WTC11 (cell line): ENCODE measurements around the gene FNIP2. TPM values are rescaled to one million over a fixed set of nuclear protein-coding genes. Genes with fewer than 3 reads are reported as not detected.

ENCODE experiments used
- ATAC-seq: fragments of 200-7000 bp; cut with Tn5 transposase; 2 replicates; pipeline ENCODE4 v1.10.0; 2021; ENCODE audit warnings: mild to moderate bottlenecking, moderate library complexity
- CTCF ChIA-PET: fragments of 300-600 bp; sonication (Branson Sonifier 250); formaldehyde crosslinking; loops from one replicate; lab custom pipeline; 2021; ENCODE audit warnings: antibody characterized with exemption; lab: Charles Lee
- POLR2A ChIA-PET: fragments of 350-600 bp; sonication (Branson Sonifier 250); formaldehyde crosslinking; loops from one replicate; lab custom pipeline; 2021; ENCODE audit warnings: antibody characterized with exemption; lab: Charles Lee
- DNase-seq: peaks from one replicate; pipeline ENCODE4 v3.0.0; 2021; ENCODE audit warnings: low spot score
- H3K27ac Mint-ChIP-seq: 2 replicates; pipeline ENCODE4 v1.8.0; 2021; ENCODE audit warnings: mixed read lengths
- H3K27me3 Mint-ChIP-seq: 2 replicates; pipeline ENCODE4 v1.8.0; 2021; ENCODE audit warnings: low read depth, mild to moderate bottlenecking, moderate library complexity, mixed read lengths
- H3K36me3 Mint-ChIP-seq: 2 replicates; pipeline ENCODE4 v1.8.0; 2021; ENCODE audit warnings: mixed read lengths
- H3K4me1 Mint-ChIP-seq: 2 replicates; pipeline ENCODE4 v1.8.0; 2022; ENCODE audit warnings: mixed read lengths
- H3K4me3 Mint-ChIP-seq: 2 replicates; pipeline ENCODE4 v1.8.0; 2021; ENCODE audit warnings: mild to moderate bottlenecking, moderate library complexity, mixed read lengths
- H3K9me3 Mint-ChIP-seq: 2 replicates; pipeline ENCODE4 v1.8.0; 2021; ENCODE audit warnings: mixed read lengths
- ETV6 ChIP-seq: sonication (generic); formaldehyde crosslinking; IDR thresholded peaks from 2 replicates; pipeline ENCODE4 v1.8.1; 2022; ENCODE audit warnings: mild to moderate bottlenecking, missing genetic modification reagents
- JAZF1 ChIP-seq: fragments of 250-450 bp; sonication (Bioruptor Pico); IDR thresholded peaks from 2 replicates; pipeline ENCODE4 v1.9.0; 2021; ENCODE audit warnings: moderate library complexity, mild to moderate bottlenecking, inconsistent platforms
- MYBL2 ChIP-seq: sonication (generic); formaldehyde crosslinking; IDR thresholded peaks from 2 replicates; pipeline ENCODE4 v1.8.1; 2023; ENCODE audit warnings: mild to moderate bottlenecking, moderate library complexity, missing genetic modification reagents
- NFATC4 ChIP-seq: fragments of 250-450 bp; sonication (Bioruptor Pico); IDR thresholded peaks from 2 replicates; pipeline ENCODE4 v1.9.0; 2021; ENCODE audit warnings: mild to moderate bottlenecking
- NFE2L1 ChIP-seq: sonication (generic); formaldehyde crosslinking; IDR thresholded peaks from 2 replicates; pipeline ENCODE4 v1.8.1; 2023; ENCODE audit warnings: missing genetic modification reagents
- PRRX2 ChIP-seq: fragments of 250-450 bp; sonication (Bioruptor Pico); IDR thresholded peaks from 2 replicates; pipeline ENCODE4 v1.8.0; 2021; ENCODE audit warnings: mild to moderate bottlenecking
- SP1 ChIP-seq: sonication (generic); formaldehyde crosslinking; conservative IDR thresholded peaks from 2 replicates; pipeline ENCODE4 v1.8.1; 2022; ENCODE audit warnings: missing genetic modification reagents
- TEAD1 ChIP-seq: sonication (generic); formaldehyde crosslinking; IDR thresholded peaks from 2 replicates; pipeline ENCODE4 v1.8.0; 2022; ENCODE audit warnings: mild to moderate bottlenecking, missing genetic modification reagents
- TP53 ChIP-seq: sonication (generic); formaldehyde crosslinking; IDR thresholded peaks from 2 replicates; pipeline ENCODE4 v1.8.1; 2023; ENCODE audit warnings: mild to moderate bottlenecking, missing genetic modification reagents
- ZBTB21 ChIP-seq: sonication (generic); formaldehyde crosslinking; IDR thresholded peaks from 2 replicates; pipeline ENCODE4 v1.8.1; 2023; ENCODE audit warnings: mild to moderate bottlenecking, missing genetic modification reagents, borderline replicate concordance
- ZNF423 ChIP-seq: fragments of 250-450 bp; sonication (Bioruptor Pico); IDR thresholded peaks from 2 replicates; pipeline ENCODE4 v2.1.2; 2022; ENCODE audit warnings: mild to moderate bottlenecking, moderate library complexity
- total RNA-seq: library from RNA; stranded (reverse); gene quantifications from 3 replicates; pipeline ENCODE4 v1.2.3, GENCODE V29; 2021
- TF ChIP-seq, protein P1 (sequence below): fragments of 250-450 bp; sonication (Bioruptor Pico); IDR thresholded peaks from 2 replicates; pipeline ENCODE4 v1.9.0; 2021; ENCODE audit warnings: mild to moderate bottlenecking, borderline replicate concordance
- TF ChIP-seq, protein P2 (sequence below): sonication (generic); formaldehyde crosslinking; IDR thresholded peaks from 2 replicates; pipeline ENCODE4 v1.8.1; 2023; ENCODE audit warnings: mild to moderate bottlenecking, moderate library complexity, missing genetic modification reagents
- TF ChIP-seq, protein P3 (sequence below): fragments of 250-450 bp; sonication (Bioruptor Pico); IDR thresholded peaks from 2 replicates; pipeline ENCODE4 v2.1.2; 2022; ENCODE audit warnings: mild to moderate bottlenecking, moderate library complexity
- TF ChIP-seq, protein P4 (sequence below): fragments of 250-450 bp; sonication (Bioruptor Pico); IDR thresholded peaks from 2 replicates; pipeline ENCODE4 v1.8.0; 2021; ENCODE audit warnings: mild to moderate bottlenecking

FNIP2 gene
- total RNA-seq, 1 experiment from 2014 or later: 8.6 TPM

DNA sequence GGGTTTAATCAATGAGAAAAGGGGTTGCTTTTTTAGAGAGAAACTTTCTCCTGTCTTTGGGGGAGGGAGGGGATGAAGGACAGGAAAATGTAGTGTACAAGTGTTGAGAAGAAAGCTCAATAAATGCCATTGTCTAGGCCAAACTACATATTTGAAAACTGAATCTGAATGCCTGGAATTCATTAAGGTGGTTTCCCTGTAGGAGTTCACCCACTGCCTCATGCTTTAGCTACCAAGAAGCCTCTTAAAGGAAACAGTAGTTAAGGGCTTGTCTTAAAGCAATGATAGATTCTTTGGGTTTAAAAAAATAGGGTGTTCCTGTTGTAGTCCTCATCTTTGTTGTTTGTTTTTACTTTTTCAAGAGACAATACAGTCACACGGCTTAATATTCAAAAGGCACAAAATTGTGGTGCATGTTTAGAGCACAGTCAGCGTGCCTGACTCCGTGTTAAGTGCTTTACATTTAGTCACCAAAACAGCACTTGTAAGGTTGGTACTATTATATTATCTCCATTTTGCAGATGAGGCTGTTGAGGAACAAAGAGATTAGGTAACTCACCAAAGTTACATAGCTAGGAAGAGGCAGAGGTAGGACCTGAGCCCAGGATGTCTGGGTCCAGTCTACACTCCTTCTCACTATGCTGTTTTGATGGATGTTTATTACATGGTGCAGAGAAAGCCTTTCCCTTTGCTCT is 46.0 kb downstream of the FNIP2 start:
- Mint-ChIP-seq H3K9me3 (no peaks in the 10 kb centered on the region), H3K4me1 (peaks cover 24% of the 10 kb centered on the region), H3K4me3 (no peak overlapping the region), H3K27me3 (no peaks in the 10 kb centered on the region), H3K36me3 (no peaks in the 10 kb centered on the region), H3K27ac (no peak overlapping the region)
- DNase-seq (no peak), ATAC-seq (no peak)
- ChIA-PET POLR2A (no interaction called here), CTCF (no interaction called here)
- TF ChIP-seq TP53 (CRISPR knock-in tag) (no peak), TEAD1 (CRISPR knock-in tag) (no peak), MYBL2 (CRISPR knock-in tag) (no peak)

DNA sequence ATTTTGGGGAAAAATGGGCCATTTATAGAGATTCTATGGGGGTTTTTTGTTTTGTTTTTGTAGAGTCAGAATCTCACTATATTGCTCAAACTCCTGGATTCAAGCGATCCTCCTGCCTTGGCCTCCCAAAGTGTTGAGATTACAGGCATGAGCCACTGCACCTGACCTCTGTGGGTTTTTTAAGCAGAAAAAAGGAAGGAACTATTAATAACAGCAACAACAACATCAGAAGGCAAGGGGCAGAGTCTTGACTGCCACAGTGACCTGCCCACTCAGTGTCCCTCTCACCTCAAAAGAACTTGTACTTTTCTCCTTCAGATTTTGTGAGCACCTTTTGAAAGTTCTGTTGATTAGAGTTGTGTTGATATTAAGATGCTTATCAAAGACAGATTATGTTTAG is 48.1 kb downstream of the FNIP2 start:
- Mint-ChIP-seq H3K4me3 (no peak overlapping the region), H3K36me3 (no peaks in the 10 kb centered on the region), H3K27me3 (no peaks in the 10 kb centered on the region), H3K4me1 (peaks cover 25% of the 10 kb centered on the region), H3K27ac (no peak overlapping the region), H3K9me3 (no peaks in the 10 kb centered on the region)
- CTCF ChIA-PET: interaction anchor here (0.7 kb wide), 1 partner anchor 281 kb away, joined by 3 read pairs; no protein-coding TSS in a partner anchor
- ATAC-seq: no peak
- POLR2A ChIA-PET: no interaction called here
- TF ChIP-seq SP1 (no peak), NFE2L1 (CRISPR knock-in tag) (no peak), JAZF1 (CRISPR knock-in tag) (no peak), PRRX2 (CRISPR knock-in tag) (no peak), ZNF423 (CRISPR knock-in tag) (no peak), ZBTB21 (CRISPR knock-in tag) (no peak), ETV6 (CRISPR knock-in tag) (no peak), NFATC4 (no peak)
- TF ChIP-seq, protein P1, sequence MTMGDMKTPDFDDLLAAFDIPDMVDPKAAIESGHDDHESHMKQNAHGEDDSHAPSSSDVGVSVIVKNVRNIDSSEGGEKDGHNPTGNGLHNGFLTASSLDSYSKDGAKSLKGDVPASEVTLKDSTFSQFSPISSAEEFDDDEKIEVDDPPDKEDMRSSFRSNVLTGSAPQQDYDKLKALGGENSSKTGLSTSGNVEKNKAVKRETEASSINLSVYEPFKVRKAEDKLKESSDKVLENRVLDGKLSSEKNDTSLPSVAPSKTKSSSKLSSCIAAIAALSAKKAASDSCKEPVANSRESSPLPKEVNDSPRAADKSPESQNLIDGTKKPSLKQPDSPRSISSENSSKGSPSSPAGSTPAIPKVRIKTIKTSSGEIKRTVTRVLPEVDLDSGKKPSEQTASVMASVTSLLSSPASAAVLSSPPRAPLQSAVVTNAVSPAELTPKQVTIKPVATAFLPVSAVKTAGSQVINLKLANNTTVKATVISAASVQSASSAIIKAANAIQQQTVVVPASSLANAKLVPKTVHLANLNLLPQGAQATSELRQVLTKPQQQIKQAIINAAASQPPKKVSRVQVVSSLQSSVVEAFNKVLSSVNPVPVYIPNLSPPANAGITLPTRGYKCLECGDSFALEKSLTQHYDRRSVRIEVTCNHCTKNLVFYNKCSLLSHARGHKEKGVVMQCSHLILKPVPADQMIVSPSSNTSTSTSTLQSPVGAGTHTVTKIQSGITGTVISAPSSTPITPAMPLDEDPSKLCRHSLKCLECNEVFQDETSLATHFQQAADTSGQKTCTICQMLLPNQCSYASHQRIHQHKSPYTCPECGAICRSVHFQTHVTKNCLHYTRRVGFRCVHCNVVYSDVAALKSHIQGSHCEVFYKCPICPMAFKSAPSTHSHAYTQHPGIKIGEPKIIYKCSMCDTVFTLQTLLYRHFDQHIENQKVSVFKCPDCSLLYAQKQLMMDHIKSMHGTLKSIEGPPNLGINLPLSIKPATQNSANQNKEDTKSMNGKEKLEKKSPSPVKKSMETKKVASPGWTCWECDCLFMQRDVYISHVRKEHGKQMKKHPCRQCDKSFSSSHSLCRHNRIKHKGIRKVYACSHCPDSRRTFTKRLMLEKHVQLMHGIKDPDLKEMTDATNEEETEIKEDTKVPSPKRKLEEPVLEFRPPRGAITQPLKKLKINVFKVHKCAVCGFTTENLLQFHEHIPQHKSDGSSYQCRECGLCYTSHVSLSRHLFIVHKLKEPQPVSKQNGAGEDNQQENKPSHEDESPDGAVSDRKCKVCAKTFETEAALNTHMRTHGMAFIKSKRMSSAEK: no peak
- TF ChIP-seq, protein P2, sequence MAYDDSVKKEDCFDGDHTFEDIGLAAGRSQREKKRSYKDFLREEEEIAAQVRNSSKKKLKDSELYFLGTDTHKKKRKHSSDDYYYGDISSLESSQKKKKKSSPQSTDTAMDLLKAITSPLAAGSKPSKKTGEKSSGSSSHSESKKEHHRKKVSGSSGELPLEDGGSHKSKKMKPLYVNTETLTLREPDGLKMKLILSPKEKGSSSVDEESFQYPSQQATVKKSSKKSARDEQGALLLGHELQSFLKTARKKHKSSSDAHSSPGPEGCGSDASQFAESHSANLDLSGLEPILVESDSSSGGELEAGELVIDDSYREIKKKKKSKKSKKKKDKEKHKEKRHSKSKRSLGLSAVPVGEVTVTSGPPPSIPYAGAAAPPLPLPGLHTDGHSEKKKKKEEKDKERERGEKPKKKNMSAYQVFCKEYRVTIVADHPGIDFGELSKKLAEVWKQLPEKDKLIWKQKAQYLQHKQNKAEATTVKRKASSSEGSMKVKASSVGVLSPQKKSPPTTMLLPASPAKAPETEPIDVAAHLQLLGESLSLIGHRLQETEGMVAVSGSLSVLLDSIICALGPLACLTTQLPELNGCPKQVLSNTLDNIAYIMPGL (CRISPR knock-in tag): no peak
- TF ChIP-seq, protein P3, sequence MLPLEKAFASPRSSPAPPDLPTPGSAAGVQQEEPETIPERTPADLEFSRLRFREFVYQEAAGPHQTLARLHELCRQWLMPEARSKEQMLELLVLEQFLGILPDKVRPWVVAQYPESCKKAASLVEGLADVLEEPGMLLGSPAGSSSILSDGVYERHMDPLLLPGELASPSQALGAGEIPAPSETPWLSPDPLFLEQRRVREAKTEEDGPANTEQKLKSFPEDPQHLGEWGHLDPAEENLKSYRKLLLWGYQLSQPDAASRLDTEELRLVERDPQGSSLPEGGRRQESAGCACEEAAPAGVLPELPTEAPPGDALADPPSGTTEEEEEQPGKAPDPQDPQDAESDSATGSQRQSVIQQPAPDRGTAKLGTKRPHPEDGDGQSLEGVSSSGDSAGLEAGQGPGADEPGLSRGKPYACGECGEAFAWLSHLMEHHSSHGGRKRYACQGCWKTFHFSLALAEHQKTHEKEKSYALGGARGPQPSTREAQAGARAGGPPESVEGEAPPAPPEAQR: no peak
- TF ChIP-seq, protein P4, sequence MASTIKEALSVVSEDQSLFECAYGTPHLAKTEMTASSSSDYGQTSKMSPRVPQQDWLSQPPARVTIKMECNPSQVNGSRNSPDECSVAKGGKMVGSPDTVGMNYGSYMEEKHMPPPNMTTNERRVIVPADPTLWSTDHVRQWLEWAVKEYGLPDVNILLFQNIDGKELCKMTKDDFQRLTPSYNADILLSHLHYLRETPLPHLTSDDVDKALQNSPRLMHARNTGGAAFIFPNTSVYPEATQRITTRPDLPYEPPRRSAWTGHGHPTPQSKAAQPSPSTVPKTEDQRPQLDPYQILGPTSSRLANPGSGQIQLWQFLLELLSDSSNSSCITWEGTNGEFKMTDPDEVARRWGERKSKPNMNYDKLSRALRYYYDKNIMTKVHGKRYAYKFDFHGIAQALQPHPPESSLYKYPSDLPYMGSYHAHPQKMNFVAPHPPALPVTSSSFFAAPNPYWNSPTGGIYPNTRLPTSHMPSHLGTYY (CRISPR knock-in tag): no peak
- DNase-seq: no peak
